GM10248 (cell line): ENCODE data around the gene ZNF329.
"Not testable (repeated sequence)": the region's sequence is repeated elsewhere in the genome, so short reads cannot be mapped to it uniquely, and the experiment has no call there.

ENCODE experiments used
- CTCF ChIA-PET: fragments of 300-600 bp; sonication (Branson Sonifier 250); formaldehyde crosslinking; extraction: SDS; loops from one replicate; lab custom pipeline; 2021; ENCODE audit warnings: antibody characterized with exemption; lab: Yijun Ruan, JAX
- POLR2A ChIA-PET: fragments of 350-650 bp; sonication (Branson Sonifier 250); formaldehyde crosslinking; extraction: SDS; loops from one replicate; lab custom pipeline; 2020; ENCODE audit warnings: antibody characterized with exemption; lab: Yijun Ruan, JAX
- DNase-seq: peaks from one replicate; pipeline ENCODE4 v3.0.0; 2012; ENCODE audit errors: extremely low spot score
- TF ChIP-seq, protein P1 (sequence below): IDR thresholded peaks from 2 replicates; pipeline ENCODE4 v1.5.1; 2012; ENCODE audit warnings: mild to moderate bottlenecking, low read depth; ENCODE audit errors: extremely low read depth, missing control alignments, control extremely low read depth

Gene ZNF329

DNA sequence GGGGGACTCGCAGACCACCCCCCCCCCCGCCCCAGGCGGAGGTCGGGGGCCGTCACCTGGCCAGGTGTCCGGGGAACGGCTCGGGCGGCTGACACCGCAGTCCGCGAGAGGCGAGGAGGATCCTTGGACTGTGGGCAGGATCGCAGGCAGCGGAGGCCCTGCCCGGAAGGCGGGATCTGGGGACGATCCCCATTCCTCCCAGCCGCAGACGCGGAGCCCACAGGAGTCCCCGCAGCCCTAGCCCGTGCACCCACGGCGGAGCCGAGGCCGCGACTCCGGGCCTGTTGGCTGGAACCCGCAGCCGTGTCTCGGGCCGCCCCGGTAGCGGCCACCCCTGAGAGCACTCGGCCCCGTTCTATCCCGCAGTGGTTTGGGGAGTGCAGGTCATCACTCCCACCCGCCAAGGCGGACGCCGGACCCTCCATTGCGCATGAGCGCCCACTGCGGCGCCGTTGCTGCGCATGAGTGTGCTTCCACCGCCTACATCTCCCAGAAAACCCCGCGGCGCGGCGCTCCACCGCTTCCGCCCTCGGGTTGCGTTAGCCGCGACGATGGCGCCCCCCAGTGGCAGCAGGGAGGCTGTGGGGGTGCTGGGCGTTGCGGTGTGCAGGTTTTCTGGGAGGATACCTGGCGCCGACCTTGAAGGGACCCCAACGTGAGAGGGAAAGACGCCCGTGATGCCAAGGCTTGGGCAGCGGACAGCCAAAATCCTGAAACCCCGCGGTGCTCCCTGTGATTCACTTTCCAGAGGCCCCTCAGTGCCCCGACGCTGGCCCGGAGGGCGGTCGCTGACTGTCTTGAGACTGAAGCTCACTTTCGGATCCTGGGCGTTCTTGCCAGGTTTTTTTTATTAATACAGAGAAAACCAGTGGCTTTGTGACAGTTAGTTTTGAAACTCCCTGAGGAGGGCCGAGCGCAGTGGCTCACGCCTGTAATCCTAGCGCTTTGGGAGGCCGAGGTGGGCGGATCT lies 4.4 kb upstream of the ZNF329 start:
- peak; percentile 92 for DNase-seq
- TF ChIP-seq, protein P1, sequence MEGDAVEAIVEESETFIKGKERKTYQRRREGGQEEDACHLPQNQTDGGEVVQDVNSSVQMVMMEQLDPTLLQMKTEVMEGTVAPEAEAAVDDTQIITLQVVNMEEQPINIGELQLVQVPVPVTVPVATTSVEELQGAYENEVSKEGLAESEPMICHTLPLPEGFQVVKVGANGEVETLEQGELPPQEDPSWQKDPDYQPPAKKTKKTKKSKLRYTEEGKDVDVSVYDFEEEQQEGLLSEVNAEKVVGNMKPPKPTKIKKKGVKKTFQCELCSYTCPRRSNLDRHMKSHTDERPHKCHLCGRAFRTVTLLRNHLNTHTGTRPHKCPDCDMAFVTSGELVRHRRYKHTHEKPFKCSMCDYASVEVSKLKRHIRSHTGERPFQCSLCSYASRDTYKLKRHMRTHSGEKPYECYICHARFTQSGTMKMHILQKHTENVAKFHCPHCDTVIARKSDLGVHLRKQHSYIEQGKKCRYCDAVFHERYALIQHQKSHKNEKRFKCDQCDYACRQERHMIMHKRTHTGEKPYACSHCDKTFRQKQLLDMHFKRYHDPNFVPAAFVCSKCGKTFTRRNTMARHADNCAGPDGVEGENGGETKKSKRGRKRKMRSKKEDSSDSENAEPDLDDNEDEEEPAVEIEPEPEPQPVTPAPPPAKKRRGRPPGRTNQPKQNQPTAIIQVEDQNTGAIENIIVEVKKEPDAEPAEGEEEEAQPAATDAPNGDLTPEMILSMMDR, result peak; percentile 99
- ChIA-PET POLR2A (interaction anchor here (0.5 kb wide), 1 partner anchor 31 kb away, joined by 5 read pairs; no protein-coding TSS in a partner anchor), CTCF (interaction anchor here (0.8 to 2.3 kb wide), 9 partner anchors 10 to 751 kb away, joined by 3 to 6 read pairs (median 3); partner anchors contain the start of genes ZBTB45, ZNF274 and ZNF606)

DNA sequence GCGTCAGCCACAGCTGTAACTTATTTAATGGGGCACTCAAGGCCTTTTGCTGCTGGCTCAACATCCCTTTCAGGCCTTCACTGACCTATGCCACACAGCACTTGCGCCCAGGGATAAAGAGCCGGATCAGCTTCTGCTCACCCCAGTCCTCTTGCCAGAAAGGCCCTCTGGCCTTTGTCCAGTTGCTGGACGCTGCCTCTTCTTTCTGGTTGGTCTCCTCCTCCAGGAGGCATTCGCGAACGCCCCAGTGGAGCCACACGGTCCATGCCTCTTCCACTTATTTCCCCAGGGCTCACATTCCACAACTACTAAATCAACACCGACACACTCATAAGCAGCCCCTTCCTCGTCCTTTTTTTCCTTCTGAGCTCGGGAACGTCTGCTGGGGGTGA lies 3.7 kb upstream of the ZNF329 start:
- ChIA-PET POLR2A (interaction anchor here (0.5 kb wide), 1 partner anchor 32 kb away, joined by 5 read pairs; no protein-coding TSS in a partner anchor), CTCF (interaction anchor here (0.8 to 2.3 kb wide), 3 partner anchors 11 to 748 kb away, joined by 4 to 6 read pairs (median 5); partner anchors contain the start of gene ZNF274)
- peak; percentile 17 for DNase-seq
- TF ChIP-seq, protein P1, result no peak

DNA sequence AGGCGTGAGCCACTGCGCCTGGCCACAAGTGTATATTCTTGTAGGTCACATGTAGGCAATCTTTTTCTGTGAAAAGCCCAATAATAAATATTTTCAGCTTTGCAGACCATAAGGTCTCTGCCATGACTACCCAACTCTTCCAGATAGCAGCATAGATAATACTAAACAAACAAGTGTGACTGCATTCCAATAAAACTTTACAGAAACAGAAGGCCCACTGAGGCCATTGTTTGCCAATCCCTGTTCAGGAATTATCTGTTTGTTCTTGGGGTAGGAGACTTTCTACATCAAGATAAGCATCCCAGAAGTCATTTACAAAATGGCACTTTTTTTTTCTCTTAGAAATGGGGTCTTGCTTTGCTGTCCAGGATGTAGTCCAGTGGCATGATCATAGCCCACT lies 2.8 kb upstream of the ZNF329 start:
- POLR2A ChIA-PET, result no interaction called here
- TF ChIP-seq, protein P1, result no peak
- CTCF ChIA-PET, result interaction anchor here (0.8 to 2.3 kb wide), 2 partner anchors 29 to 747 kb away, joined by 4 to 6 read pairs; partner anchors contain the start of gene ZNF274
- DNase-seq, result no peak

DNA sequence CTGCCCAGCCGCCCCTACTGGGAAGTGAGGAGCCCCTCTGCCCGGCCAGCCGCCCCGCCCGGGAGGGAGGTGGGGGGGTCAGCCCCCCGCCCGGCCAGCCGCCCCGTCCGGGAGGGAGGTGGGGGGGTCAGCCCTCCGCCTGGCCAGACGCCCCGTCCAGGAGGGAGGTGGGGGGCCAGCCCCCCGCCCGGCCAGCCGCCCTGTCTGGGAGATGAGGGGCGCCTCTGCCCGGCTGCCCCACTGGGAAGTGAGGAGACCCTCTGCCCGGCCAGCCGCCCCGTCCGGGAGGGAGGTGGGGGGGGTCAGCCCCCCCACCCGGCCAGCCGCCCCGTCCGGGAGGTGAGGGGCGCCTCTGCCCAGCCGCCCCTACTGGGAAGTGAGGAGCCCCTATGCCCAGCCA lies 3.1 kb downstream of the ZNF329 start:
- DNase-seq, CTCF ChIA-PET, POLR2A ChIA-PET: not testable (repeated sequence)

DNA sequence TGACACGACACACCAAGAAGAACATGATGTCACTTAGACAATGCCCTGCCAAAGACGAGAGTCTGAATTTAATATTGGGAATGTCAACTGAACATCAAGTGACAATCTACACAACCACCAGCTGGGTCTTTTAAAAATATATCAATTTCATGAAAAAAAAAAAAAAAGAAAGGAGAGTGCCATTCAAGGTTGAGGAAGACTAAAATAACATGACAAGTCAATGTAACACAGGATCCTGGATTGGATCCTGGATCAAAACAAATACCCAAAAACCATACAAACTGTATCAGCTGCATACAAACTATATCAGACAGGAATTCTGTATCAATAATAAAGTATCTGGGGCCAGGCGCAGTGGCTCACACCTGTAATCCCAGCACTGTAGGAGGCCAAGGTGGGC lies 4.7 kb downstream of the ZNF329 start:
- DNase-seq, result no peak
- ChIA-PET POLR2A (no interaction called here), CTCF (no interaction called here)
- TF ChIP-seq, protein P1, result no peak

DNA sequence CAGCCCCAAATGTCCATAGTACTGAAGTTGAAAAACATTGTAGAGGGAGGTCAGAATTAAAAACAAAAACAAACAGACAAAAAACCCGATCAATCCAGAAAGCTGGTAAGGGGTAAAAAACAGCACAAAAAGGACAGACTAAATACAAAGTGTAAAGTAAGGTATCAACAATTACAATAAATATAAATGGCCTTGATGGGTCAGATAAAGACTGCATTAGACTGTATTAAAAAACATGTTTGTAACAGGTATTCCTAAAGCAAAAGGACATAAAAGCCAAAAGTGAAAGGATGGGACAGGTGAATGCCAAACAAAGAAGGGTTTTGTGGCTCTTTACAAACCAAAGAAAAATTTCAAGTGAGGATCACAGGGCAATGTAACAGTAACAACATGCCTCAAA lies 16.3 kb downstream of the ZNF329 start:
- CTCF ChIA-PET, result no interaction called here
- TF ChIP-seq, protein P1, result no peak
- DNase-seq, result no peak
- POLR2A ChIA-PET, result no interaction called here

DNA sequence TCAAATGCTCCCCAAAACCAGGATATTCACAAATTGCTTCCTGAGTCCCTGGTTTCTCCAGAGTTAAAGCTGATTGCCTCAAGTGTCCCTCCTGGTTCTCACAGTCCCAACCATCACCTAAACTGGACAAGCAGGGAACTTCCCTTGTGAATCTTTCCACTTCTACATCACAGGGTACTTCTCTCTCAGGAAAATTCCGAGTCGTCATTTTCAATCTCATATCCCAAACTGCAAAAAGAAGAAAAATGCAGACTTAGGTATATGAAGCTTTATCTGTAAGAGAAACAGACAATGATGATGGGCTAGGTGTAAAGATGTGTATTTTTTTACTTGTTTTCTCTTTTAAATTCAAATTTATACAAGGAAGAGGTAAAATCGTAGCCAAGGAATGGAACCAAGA lies 21.3 kb downstream of the ZNF329 start:
- no peak for DNase-seq
- CTCF ChIA-PET, result no interaction called here
- TF ChIP-seq, protein P1, result no peak
- POLR2A ChIA-PET, result no interaction called here
